NCI-H2196 (cell line): ENCODE measurements around the gene METAP1.
A peak's percentile ranks its signal among the peaks of the same experiment; 100 is the strongest.
"Not testable (repeated sequence)": the region's sequence is repeated elsewhere in the genome, so short reads cannot be mapped to it uniquely, and the experiment has no call there.

ENCODE experiments used
- DNase-seq: peaks from one replicate; lab custom pipeline; 2025; ENCODE audit not compliant: unreplicated experiment; lab: John Stamatoyannopoulos, UW

Gene METAP1

DNA sequence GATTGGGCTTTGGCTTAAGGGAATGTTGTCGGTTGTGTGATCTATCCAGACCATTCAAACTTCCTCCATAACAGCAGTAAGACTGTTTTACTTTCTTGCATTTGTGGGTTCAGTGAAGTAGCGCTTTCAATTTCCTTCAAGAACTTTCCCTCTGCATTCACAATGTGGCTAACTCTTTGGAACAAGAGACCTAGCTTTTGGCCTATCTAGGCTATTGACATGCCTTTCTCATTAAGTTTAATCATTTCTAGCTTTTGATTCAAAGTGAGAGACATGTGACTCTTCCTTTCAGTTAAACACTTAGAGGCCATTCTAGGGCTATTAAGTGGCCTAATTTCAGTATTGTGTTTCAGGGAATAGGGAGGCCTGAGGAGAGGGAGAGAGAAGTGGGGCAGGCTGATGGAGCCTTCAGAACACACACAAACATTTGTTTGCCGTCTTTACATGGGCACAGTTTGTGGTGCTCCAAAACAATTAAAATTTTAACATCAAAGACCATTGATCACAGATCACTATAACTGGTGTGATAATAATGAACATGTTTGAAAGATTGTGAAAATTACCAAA, 59.0 kb downstream of the METAP1 start:
- DNase-seq, result no peak

DNA sequence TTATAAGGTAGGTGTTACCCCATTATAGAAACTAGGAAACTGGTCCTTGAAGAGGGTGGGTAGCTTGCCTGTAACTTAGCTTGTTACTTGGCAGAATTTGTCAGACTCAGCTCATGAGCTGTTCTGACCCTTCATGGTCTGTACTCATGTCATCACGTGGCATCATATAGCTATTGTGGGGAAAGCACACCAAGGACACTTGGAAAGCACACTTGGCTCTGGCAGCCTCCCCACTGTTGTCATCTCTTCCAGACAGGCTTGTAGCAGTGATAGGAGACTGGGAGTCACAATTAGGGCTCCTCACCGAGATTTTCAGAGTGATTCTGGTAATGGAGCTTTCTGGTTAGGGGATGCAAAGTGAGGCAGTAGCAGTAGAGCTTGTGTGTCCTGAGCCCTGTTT, 62.7 kb downstream of the METAP1 start:
- DNase-seq, result no peak

DNA sequence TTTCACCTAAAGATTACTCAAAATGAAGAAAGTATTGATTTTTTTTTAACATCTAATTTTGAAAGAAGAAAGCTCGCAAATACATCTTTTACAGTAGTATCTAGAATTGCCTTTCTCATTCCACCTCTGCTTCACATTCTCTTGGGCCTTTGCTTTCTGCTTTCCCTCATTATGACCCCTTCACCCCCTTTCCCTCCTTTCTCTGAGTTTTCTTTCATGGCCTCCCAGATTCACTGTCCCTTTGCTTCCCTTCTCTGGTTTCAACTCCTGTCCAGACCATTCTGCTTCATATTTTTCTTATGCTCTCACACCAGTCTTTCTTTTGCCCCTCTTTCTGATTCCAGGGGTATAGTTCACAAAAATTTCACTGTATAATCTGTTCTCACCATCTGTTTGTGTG, 64.0 kb downstream of the METAP1 start:
- no peak for DNase-seq

DNA sequence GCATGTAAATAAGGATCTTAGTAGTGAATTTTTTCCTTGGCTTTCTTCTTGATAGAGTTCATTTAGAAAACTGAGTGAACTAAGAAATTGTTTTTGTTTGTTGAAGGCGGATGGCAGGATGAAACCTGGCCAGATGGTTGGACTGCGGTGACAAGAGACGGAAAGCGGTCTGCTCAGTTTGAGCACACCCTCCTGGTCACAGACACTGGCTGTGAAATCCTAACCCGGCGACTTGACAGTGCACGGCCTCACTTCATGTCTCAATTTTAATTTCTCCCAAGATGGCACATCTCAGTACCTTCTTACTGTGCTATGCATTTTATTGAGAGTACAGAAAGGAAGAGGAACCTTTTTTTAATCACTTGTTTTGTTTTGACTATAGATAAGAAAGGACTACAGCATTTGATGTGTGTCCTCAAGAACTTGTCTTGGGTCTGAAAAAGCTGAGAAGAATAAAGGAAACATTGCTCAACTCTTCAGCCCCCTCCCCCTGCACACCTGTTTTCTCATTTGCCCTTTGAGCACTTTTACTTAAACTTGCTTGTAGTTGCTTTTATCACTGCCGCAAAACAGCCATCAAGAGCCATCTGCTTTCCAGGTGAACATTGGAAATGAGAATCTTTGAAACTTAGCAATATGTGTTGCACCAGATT, 65.7 kb downstream of the METAP1 start:
- no peak for DNase-seq

DNA sequence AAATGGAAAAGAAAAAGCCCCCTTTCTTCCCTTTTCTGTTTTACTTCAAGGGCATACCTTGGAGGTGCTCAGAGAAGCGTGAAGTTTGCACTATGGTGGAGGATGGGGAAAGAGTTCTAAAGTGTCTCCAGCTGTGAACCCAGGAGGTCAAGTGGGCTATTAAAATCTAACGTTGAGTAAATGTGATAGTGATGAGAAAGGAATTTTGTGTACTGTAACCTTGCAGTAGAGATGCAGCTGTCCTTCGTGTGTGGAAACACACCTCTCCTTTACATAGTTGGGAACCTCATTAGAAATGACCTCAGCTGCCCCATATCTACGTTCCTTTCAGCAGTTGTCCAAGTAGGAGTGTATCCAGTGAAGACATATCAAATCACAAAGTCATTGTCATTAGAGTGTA, 66.6 kb downstream of the METAP1 start:
- peak; percentile 11 for DNase-seq

DNA sequence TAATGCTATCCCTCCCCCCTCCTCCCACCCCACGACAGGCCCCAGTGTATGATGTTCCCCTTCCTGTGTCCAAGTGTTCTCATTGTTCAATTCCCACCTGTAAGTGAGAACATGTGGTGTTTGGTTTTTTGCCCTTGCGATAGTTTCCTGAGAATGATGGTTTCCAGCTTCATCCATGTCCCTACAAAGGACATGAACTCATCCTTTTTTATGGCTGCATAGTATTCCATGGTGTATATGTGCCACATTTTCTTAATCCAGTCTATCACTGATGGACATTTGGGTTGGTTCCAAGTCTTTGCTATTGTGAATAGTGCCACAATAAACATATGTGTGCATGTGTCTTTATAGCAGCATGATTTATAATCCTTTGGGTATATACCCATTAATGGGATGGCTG, 70.0 kb downstream of the METAP1 start:
- DNase-seq, result not testable (repeated sequence)

DNA sequence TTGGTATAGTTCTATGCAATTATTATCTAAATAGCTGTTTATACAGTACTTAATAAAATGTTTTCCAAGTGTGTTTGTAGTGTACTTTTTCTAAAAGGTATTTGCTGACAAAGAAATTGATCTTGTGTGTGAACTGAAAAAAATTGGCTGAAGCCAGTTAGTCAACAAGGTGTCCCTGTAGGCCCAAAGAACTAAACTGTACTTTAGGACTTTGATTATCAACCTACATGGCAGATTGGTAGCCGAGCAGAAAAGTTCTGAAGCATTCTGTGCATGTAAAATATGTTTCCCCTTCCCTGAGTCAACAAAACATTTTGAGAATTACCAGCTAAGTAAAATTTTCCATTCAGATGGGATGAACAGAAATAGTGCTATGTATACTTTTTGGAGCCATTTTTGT, 72.1 kb downstream of the METAP1 start:
- no peak for DNase-seq

DNA sequence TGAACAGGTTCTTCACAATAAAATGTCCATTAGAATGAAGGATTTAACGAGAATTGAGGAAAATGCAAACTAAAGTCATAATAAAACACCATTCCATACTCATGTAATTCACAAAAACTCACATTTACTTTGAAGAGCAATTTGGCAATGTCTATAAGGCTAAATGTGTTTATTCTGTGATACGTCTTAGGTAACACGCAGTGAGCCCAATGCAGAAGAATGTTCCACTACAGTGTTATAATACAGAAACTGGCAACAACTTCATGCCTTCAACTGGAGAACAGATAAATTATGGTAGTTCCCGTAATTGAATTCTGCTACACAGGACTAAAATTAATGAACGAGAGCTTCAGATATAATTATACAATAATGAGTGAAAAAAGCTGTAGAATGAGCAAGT, 75.6 kb downstream of the METAP1 start:
- DNase-seq, result no peak

DNA sequence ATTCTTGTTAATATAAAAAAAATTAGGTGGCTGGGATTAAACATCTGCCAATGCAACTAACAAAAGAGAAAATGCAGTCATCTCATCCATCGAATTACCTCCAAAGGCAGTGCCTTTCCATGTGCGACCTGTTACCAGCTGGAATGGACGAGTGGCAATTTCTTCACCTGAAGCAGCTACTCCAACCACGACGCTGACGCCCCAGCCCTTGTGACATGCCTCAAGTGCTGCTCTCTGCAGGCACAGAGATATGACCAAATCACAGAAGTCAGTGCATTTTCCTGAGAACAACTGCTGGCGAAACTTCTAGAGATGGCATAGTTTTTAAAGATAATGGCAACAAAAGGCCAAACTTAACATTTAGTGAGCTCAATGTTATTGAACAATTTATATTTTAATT, 79.3 kb downstream of the METAP1 start:
- no peak for DNase-seq

DNA sequence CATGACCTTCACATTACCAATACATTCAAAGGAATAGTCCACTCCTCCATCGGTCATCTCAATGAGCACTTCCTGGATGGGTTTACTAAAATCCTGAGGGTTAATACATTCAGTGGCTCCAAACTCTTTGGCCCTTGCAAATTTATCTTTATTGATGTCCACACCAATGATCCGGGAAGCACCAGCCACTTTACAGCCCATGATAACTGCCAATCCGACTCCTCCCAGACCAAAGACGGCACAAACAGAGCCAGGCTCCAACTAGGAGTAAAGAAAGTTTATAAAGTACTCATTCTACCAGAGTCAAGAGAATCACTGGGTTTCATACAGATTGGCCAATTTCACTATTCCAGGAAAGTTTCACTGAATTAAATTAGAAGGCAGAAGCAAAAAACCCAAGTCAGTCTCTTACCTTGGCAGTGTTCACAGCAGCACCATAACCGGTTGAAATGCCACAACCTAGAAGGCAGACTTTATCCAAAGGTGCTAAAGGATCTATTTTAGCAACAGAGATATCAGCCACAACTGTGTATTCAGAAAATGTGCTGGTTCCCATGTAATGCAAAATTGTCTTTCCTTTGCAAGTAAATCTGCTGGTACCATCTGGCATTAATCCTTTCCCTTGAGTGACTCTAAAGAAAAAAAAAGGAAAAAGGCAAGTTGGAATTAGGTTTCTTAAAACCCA, 80.9 kb downstream of the METAP1 start:
- DNase-seq, result no peak

DNA sequence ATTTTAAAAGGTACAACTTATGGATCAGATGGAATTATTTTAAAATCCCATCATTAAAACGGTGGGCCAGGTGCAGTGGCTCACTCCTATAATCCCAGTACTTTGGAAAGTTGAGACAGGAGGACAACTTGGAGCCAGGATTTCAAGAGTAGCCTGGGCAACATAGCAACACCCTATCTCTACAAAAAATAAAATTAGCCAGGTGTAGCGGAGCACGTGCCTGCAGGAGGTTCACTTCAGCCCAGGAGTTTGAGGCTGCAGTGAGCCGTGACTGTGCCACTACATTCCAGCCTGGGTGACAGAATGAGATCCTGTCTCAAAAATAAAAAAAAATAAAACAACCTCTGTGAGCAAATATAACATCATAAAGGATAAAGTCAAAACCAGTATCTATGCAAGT, 81.7 kb downstream of the METAP1 start:
- no peak for DNase-seq

DNA sequence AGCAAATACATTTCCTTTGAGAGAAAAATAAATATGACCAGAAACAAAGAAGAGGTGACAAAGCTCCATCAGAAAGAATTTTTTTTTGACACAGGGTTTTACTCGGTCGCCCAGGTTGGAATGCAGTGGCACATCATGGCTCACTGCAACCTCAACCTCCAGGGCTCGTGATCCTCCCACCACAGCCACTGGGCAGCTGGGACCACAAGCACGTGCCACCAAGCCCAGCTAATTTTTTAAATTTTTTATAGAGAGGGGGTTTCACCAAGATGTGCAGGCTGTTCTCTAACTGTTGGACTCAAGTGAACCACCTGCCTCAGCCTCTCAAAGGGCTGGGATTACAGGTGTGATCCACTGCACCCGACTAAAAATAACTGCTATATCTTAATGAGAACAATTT, 82.8 kb downstream of the METAP1 start:
- DNase-seq, result no peak

DNA sequence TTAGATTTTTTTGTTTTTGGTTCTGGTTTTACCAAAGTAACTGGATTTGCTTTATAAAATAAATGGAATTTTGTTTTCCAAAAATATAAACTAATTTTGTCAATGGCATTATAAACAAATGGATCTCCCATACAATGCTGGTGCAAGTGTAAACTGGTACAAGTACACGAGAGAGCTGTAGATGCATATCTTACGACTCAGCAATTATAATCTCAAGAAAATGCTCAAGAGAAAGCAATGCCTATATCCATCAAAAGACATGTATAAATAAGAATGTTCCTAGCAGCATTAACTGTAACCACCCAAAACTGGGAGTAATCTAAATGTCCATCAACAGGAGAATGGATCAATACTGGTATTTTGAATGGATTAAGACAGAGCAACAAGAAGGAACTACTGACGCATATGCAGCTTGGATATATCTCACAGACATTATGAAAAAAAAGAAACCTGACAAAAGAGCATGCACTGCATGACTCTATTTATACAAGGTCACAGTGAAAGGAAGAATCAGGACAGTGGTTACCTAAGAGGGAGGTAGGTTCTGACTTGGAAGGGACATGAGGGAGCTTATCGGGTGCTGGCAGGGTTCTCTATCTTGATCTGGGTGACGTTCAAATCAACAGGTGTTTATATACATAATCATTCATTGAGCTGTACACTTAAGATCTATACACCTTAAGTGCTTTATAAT, 83.6 kb downstream of the METAP1 start:
- no peak for DNase-seq

DNA sequence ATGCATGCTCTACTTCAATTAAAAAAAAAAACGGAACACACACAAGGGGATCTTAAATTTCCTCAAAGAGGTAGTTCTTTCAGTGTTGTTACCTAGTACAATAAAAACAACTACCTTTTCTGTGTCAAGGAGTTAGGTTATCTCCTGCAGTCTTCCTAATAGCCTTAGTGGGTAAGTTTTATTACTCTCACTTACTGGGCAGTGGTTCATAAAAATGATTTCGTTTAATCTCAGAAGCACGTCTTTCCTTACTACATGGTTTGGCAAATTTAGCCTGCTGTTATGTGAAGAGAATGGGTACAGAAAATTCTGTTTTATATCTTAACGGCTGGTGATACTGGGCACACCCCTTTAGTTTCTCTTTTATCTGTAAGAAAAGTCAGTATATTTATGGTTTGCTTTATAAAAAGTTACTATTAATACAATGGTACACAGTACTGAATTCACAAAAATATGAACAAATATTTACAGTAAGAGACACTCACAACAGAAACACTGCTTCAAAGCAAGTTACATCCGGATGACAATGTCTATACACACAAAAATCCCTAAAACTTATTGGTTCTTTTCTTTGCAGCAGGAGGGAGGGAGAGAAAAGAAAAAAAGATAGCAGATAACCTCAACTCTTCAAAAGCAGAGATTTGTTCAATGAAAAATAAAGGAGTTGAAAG, 84.2 kb downstream of the METAP1 start:
- no peak for DNase-seq

DNA sequence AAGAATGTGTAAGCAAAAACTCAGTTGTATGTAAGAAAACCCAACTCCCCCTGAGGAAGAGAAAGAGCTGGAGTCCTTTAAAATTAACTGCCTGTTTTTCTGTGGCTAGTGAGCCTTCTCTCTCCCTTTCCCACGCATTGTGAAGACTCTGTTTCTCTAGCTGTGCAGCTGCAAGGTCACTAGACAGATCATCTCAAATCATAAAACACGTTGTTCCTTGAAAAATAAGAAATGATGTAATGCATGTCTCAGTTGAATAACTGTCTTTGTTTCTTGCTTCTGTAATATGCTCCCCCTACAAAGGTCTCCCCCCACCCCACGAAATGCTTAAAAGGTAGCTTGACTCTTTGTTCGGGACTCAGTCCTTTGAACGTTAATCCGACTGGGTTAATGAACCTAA, 85.3 kb downstream of the METAP1 start:
- DNase-seq, result not testable (repeated sequence)

DNA sequence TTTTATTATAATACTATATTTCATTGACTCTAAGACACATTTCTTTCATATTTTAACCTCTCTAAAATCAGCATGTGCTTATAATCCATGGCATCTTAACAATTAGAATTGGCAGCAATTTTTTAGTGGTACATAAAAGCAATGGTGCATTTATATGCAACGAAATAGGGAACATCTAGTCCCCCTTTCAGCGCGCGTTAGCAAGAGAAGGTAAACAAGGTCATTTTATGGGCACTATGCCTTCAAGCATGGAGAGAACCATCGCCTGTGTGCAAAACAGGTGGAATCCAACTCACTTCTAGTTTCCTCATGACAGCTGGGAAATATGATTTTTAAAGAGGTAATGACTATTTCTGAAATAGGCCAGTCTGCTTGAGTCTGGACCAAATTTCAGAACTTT, 86.7 kb downstream of the METAP1 start:
- no peak for DNase-seq

DNA sequence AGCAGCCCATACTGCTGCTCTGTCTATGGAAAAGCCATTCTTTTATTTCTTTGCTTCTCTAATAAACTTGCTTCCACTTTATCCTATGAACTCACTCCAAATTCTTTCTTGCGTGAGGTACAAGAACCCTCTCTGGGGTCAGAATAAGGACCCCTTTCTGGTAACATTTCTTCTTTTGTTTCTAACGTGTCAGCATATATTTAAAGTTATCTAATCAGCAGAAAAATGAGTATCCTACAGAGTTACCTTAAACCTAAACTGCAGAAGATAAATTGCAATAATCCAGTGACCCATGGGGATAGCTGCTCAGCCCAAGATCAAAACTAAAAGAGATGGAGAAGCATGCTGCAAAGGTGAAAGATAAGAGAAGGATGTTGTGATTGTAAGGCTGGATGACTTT, 89.1 kb downstream of the METAP1 start:
- no peak for DNase-seq

DNA sequence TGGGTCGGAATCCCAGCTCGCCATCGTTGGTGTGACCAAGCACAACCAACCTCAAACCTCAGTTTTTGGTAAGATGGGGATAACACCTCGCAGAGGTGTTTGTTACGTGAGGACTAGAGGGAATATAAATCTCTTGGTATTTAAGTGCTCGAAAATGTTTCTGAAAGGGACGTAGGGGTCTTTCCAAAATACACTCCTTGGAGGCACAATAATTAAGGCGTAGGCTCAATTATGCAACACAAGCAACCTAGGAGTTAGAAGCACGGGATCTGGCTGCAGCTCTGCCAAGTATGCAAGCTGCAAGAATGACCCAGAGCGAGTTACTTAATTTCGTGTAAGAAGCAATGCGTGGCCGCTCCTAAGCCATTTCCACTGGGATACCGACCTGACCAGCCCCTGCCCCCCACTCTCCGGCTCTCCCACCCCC, 92.5 kb downstream of the METAP1 start:
- no peak for DNase-seq

DNA sequence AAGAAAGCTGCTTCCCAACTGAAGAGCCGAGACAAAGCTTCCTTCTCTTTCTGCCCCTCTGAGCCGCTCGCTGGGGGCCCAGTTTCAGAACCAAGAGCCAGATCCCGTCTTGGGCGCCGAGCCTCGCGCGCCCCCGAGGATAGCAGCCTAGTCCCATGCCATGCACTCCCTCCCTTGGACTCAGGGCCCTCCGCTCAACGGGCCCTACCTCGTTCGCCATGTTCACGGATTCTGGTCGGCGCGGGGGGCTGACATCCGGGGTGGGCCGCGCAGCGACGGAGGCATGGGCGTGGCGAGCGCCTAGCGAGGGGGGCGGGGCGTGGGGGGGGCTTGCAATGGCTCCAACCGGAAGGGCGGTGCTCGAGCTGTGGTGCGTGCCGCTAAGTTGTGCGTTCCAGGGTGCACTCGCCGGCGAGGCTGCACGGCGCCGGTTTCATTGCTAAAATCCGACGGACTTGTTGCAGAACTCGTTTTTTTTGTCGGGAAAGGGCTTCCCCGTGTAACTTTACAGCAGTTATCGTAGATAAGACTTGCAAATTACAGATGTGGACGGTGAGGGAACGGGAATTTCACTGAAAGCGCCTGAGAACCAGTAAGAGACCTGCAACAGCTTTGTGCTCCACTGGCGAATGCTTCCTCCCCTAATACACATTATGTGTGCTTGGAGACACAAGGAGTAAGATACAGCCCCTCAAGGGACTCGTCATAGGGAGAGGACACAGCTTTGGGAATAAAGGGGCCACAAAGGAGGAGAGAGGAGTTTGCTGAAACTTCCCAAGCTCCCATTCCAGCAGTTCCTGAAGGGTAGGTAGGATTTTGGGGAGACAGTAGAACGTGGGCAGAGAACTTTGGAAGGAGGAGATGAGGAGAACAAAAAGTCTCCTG, 93.2 kb downstream of the METAP1 start, which contains the start of gene ADH5:
TSS of gene ADH5 (minus strand) at position 308 of the 885 bp plus-strand sequence. CDS start at position 220, 88 bp downstream.
- peak; percentile 52 for DNase-seq

DNA sequence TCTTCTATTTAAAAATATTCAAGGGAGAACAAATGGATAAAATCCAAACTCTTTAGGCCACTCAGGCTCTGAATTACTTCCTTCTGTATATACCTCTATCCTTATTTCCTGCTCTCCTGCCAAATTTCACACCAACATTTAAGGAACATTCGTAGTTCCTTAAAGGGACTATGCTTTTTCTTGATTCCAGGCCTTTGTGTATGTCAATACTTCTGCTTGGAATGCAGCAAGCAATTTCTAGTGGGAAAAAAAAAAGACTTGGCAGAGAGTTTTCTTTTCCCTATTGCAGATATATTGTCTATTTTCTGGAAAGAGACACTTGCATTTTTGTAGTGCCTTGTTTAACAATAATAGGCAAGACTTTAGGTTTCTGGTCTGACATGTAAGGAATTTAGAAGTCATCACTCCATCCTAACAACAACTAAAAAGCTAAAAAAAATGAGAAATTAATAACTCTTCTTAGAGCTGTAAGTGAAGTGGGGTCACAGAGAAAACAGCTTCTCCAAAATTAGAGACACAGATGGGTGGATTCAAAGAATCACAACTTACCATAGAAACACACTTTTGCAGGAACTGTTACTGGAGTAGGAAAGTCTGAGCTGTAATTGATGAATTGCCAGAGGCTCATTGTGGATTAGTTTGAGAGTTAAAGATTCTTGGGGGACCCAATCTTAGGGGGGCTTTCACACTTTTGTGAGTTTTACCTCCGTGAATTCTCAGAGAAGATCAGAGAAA, 95.1 kb downstream of the METAP1 start:
- DNase-seq, result no peak
